Articular chondrocyte of knee joint (primary cell): ENCODE data around the gene BATF3. TPM values are rescaled to one million over a fixed set of nuclear protein-coding genes. Genes with fewer than 3 reads are reported as not detected.

Experiments
- total RNA-seq: library from RNA; depleted of rRNA; stranded (reverse); fragments of >200 nt; gene quantifications from 2 replicates; pipeline ENCODE4 v1.2.3, GENCODE V29; 2012

The BATF3 gene
- 0.97 TPM in 1 of 2 replicates, not detected in the other for total RNA-seq

GRCh38 chr1:212699625-212700222 lies at the start of gene BATF3:
BATF3 (minus strand) TSS chr1:212699840; CDS start chr1:212699762, 78 bp downstream.

Other genes with a start within 250 kb of the BATF3 start
- gene ATF3, start 91.1 kb downstream of the BATF3 start, total RNA-seq = 1.6 and 8.1 TPM in 2 replicates
- 35.3 and 37.4 TPM in 2 replicates for gene NSL1, start 91.9 kb upstream of the BATF3 start, total RNA-seq
- gene TATDN3, start 92.1 kb upstream of the BATF3 start, total RNA-seq = 19.6 and 20.6 TPM in 2 replicates
- gene SPATA45, start 147.8 kb upstream of the BATF3 start, total RNA-seq = 0.39 TPM in 1 of 2 replicates, not detected in the other
- 6.1 and 7.6 TPM in 2 replicates for gene FLVCR1, start 158.4 kb upstream of the BATF3 start, total RNA-seq